Astrocyte of the spinal cord (primary cell): ENCODE results near the gene MROH2A.

Source experiments
- DNase-seq: peaks from one replicate; pipeline ENCODE4 v3.0.0; 2011; ENCODE audit warnings: low read depth, low spot score
- H3K4me3 ChIP-seq: 2 replicates; pipeline ENCODE4 v1.5.1; 2011; ENCODE audit warnings: low read depth, mild to moderate bottlenecking, low read length, moderate library complexity
- CTCF ChIP-seq: IDR thresholded peaks from 2 replicates; pipeline ENCODE4 v1.5.1; 2012; ENCODE audit warnings: low read depth, mild to moderate bottlenecking, low read length, inconsistent platforms
- in situ Hi-C: cut with HindIII; loops from 2 replicates; pipeline ENCODE4 v1.10.0; 2017; ENCODE audit warnings: low sequenced_read_pairs

The MROH2A gene

GRCh38 chr2:233856184-233856583, 78.1 kb downstream of the MROH2A start:
- in situ Hi-C loops: no loop called here
- no peak overlapping the region for H3K4me3 ChIP-seq
- no peak for TF ChIP-seq CTCF
- DNase-seq: no peak

- no peak overlapping the region for H3K4me3 ChIP-seq
- in situ Hi-C loops: no loop called here
- DNase-seq: no peak
- peak; percentile 52 for TF ChIP-seq CTCF
Measured at GRCh38 chr2:233857511-233858141, 79.5 kb downstream of the MROH2A start.

GRCh38 chr2:233858331-233858730, 80.2 kb downstream of the MROH2A start:
- no peak for TF ChIP-seq CTCF
- H3K4me3 ChIP-seq: no peak overlapping the region
- in situ Hi-C loops: no loop called here
- DNase-seq: no peak

GRCh38 chr2:233862261-233862768, 84.2 kb downstream of the MROH2A start:
- DNase-seq: no peak
- H3K4me3 ChIP-seq: no peak overlapping the region
- in situ Hi-C loops: no loop called here
- no peak for TF ChIP-seq CTCF

- in situ Hi-C loops: no loop called here
- TF ChIP-seq CTCF: peak; percentile 9
- H3K4me3 ChIP-seq: no peak overlapping the region
- DNase-seq: no peak
Measured at GRCh38 chr2:233865838-233866237, 87.7 kb downstream of the MROH2A start.

GRCh38 chr2:233866479-233866878, 88.3 kb downstream of the MROH2A start:
- TF ChIP-seq CTCF: no peak
- DNase-seq: no peak
- in situ Hi-C loops: no loop called here
- H3K4me3 ChIP-seq: no peak overlapping the region
